ENCODE results near the gene CHRM2. TPM values are rescaled to one million over a fixed set of nuclear protein-coding genes. Genes with fewer than 3 reads are reported as not detected.

The CHRM2 gene
- polyA plus RNA-seq, 2 of the 4 experiments (the other 2 are of a cell fraction), result not detected

DNA sequence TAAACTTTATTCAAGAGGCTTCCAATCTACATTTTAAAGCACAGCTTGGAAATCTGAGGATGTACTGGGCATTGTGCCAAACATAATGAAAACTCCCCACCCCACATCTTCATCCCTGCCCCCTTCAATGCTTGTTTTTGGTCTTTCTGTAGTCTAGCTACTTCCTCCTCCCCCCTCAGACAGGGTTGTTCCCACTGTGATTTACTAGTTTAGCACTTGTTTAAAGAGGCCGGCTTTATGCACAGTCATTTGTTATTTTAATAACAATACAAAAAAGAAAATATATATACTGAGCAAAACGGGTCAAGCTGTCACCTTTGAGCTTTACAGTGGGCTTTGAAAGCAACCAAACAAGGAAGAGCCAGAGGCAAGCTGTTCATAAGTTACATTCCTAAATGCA, 132.6 kb downstream of the CHRM2 start:
- WGBS (ENCODE audit: missing lambda C conversion rate), result 4% methylated on average over 2 of the region's 2 CpGs
- FAIRE-seq (no peak), ATAC-seq (no peak)

DNA sequence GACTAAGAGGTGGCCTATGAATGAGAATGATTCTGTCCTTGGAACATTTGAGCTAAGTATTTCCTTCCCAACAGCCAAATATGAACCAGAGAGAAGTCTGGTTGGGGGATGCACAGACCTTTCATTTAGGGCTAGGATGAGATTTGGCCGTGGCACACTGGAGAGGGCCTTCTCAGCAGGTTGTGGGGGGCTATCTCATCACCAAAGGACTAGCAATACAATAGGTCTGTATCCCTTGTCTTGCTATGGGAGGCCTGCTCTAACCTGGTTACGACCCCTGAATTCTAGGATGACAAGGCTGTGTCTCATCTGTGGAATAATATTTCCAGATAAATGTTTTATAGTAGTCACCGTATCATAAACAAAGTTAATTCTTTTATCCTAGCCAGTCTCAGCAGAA, 133.0 kb downstream of the CHRM2 start:
- FAIRE-seq (no peak), ATAC-seq (no peak), DNase-seq (ENCODE audit: low read depth in 1 of 2, low spot score in 1 of 2) (no peak)
- Histone ChIP-seq H3K4me1 (no peaks in the 10 kb centered on the region), H3K4me2 (no peak overlapping the region), H3K9me3 (no peaks in the 10 kb centered on the region), H3K27ac (no peak overlapping the region), H3K4me3 (no peak overlapping the region)
- TF ChIP-seq TP53 (CRISPR knock-in tag; IDR thresholded peaks at IDR 0.05) (no peak), HEYL (CRISPR knock-in tag; IDR thresholded peaks at IDR 0.05) (no peak), RFX5 (IDR thresholded peaks at IDR 0.05) (no peak), EHMT2 (IDR thresholded peaks at IDR 0.05; ENCODE audit: low read depth) (no peak), ZFP36 (IDR thresholded peaks at IDR 0.05; ENCODE audit: borderline replicate concordance, partially characterized antibody) (no peak)
- ChIA-PET CTCF (interaction anchor here (0.6 kb wide), 1 partner anchor 1058 kb away, joined by 3 read pairs; no protein-coding TSS in a partner anchor), POLR2A (no interaction called here)
- 27% methylated on average over 3 of the region's 3 CpGs for WGBS (ENCODE audit: missing lambda C conversion rate)

More for the DNA sequence above, 132.6 kb downstream of the CHRM2 start:
- TF ChIP-seq NPAS2 (CRISPR knock-in tag; IDR thresholded peaks at IDR 0.05; ENCODE audit: borderline replicate concordance) (no peak), MAZ (IDR thresholded peaks at IDR 0.05; ENCODE audit: borderline replicate concordance, low read depth, low read length) (no peak), MYC (IDR thresholded peaks at IDR 0.05; ENCODE audit: borderline replicate concordance, low read length) (no peak), TP53 (CRISPR knock-in tag; IDR thresholded peaks at IDR 0.05) (no peak), NFE2L2 (conservative IDR thresholded peaks at IDR 0.05; ENCODE audit: low read length) (no peak), NR3C1 (IDR thresholded peaks at IDR 0.05) (no peak), HOXA7 (CRISPR knock-in tag; IDR thresholded peaks at IDR 0.05) (no peak), CEBPB (IDR thresholded peaks at IDR 0.05) (no peak), CHD4 (IDR thresholded peaks at IDR 0.05; ENCODE audit: borderline replicate concordance) (no peak), CHD2 (IDR thresholded peaks at IDR 0.05; ENCODE audit: low read length, partially characterized antibody) (no peak), HOXB13 (CRISPR knock-in tag; IDR thresholded peaks at IDR 0.05; ENCODE audit: low read depth) (no peak), ESRRA (IDR thresholded peaks at IDR 0.05; ENCODE audit: borderline replicate concordance, low read length) (no peak), TFCP2L1 (CRISPR knock-in tag; IDR thresholded peaks at IDR 0.05) (no peak)
- TF ChIP-seq, protein P1, sequence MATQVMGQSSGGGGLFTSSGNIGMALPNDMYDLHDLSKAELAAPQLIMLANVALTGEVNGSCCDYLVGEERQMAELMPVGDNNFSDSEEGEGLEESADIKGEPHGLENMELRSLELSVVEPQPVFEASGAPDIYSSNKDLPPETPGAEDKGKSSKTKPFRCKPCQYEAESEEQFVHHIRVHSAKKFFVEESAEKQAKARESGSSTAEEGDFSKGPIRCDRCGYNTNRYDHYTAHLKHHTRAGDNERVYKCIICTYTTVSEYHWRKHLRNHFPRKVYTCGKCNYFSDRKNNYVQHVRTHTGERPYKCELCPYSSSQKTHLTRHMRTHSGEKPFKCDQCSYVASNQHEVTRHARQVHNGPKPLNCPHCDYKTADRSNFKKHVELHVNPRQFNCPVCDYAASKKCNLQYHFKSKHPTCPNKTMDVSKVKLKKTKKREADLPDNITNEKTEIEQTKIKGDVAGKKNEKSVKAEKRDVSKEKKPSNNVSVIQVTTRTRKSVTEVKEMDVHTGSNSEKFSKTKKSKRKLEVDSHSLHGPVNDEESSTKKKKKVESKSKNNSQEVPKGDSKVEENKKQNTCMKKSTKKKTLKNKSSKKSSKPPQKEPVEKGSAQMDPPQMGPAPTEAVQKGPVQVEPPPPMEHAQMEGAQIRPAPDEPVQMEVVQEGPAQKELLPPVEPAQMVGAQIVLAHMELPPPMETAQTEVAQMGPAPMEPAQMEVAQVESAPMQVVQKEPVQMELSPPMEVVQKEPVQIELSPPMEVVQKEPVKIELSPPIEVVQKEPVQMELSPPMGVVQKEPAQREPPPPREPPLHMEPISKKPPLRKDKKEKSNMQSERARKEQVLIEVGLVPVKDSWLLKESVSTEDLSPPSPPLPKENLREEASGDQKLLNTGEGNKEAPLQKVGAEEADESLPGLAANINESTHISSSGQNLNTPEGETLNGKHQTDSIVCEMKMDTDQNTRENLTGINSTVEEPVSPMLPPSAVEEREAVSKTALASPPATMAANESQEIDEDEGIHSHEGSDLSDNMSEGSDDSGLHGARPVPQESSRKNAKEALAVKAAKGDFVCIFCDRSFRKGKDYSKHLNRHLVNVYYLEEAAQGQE (IDR thresholded peaks at IDR 0.05), result no peak
- TF ChIP-seq, protein P2, sequence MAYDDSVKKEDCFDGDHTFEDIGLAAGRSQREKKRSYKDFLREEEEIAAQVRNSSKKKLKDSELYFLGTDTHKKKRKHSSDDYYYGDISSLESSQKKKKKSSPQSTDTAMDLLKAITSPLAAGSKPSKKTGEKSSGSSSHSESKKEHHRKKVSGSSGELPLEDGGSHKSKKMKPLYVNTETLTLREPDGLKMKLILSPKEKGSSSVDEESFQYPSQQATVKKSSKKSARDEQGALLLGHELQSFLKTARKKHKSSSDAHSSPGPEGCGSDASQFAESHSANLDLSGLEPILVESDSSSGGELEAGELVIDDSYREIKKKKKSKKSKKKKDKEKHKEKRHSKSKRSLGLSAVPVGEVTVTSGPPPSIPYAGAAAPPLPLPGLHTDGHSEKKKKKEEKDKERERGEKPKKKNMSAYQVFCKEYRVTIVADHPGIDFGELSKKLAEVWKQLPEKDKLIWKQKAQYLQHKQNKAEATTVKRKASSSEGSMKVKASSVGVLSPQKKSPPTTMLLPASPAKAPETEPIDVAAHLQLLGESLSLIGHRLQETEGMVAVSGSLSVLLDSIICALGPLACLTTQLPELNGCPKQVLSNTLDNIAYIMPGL (CRISPR knock-in tag; IDR thresholded peaks at IDR 0.05; ENCODE audit: borderline replicate concordance), result no peak
- TF ChIP-seq, protein P3, sequence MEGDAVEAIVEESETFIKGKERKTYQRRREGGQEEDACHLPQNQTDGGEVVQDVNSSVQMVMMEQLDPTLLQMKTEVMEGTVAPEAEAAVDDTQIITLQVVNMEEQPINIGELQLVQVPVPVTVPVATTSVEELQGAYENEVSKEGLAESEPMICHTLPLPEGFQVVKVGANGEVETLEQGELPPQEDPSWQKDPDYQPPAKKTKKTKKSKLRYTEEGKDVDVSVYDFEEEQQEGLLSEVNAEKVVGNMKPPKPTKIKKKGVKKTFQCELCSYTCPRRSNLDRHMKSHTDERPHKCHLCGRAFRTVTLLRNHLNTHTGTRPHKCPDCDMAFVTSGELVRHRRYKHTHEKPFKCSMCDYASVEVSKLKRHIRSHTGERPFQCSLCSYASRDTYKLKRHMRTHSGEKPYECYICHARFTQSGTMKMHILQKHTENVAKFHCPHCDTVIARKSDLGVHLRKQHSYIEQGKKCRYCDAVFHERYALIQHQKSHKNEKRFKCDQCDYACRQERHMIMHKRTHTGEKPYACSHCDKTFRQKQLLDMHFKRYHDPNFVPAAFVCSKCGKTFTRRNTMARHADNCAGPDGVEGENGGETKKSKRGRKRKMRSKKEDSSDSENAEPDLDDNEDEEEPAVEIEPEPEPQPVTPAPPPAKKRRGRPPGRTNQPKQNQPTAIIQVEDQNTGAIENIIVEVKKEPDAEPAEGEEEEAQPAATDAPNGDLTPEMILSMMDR (IDR thresholded peaks at IDR 0.05), result no peak
- no peak overlapping the region for H3K27ac ChIP-seq
- no peak overlapping the region for H3K4me2 ChIP-seq
- H3K4me3 ChIP-seq, result no peak overlapping the region
- no peaks in the 10 kb centered on the region for H3K4me1 ChIP-seq
- no peak for DNase-seq (ENCODE audit: low read depth in 1 of 2, low spot score in 1 of 2)
- no peaks in the 10 kb centered on the region for H3K9me3 ChIP-seq
- CTCF ChIA-PET, result interaction anchor here (0.6 kb wide), 1 partner anchor 1058 kb away, joined by 3 read pairs; no protein-coding TSS in a partner anchor
- POLR2A ChIA-PET, result no interaction called here

Measured in A549 (cell line).